ENCODE results near the gene DSCAML1. TPM values are rescaled to one million over a fixed set of nuclear protein-coding genes. Genes with fewer than 3 reads are reported as not detected.

The DSCAML1 gene
- total RNA-seq, 2 experiments from 2014 or later: 0.13 to 0.29 TPM

DNA sequence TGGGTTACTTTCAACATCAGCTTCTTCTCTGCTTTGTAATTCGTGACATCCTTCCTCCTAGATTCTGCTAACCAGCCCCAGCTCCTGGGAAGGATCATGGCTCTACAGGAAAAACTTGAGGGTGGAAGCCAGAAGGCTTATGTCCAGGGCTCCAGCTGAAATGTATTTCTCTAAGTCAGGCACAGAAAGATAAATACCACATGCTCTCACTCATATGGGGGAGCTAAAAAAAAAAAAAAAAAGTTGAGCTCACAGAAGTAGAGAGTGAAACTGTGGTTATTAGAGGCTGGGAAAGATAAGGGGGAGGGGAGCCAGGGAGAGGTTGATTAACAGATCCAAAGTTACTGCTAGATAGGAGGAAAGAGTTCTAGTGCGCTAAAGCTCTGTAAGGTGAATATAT is 74.9 kb downstream of the DSCAML1 start:
- ChIA-PET CTCF (interaction anchor here (1.8 kb wide), 1 partner anchor 296 kb away, joined by 9 read pairs; no protein-coding TSS in a partner anchor), POLR2A (no interaction called here)
- TF ChIP-seq, protein P1, sequence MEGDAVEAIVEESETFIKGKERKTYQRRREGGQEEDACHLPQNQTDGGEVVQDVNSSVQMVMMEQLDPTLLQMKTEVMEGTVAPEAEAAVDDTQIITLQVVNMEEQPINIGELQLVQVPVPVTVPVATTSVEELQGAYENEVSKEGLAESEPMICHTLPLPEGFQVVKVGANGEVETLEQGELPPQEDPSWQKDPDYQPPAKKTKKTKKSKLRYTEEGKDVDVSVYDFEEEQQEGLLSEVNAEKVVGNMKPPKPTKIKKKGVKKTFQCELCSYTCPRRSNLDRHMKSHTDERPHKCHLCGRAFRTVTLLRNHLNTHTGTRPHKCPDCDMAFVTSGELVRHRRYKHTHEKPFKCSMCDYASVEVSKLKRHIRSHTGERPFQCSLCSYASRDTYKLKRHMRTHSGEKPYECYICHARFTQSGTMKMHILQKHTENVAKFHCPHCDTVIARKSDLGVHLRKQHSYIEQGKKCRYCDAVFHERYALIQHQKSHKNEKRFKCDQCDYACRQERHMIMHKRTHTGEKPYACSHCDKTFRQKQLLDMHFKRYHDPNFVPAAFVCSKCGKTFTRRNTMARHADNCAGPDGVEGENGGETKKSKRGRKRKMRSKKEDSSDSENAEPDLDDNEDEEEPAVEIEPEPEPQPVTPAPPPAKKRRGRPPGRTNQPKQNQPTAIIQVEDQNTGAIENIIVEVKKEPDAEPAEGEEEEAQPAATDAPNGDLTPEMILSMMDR (IDR thresholded peaks at IDR 0.05): no peak
- no peaks in the 10 kb centered on the region for H3K27me3 Mint-ChIP-seq
- no peak for DNase-seq
- no peak for ATAC-seq
- H3K4me3 Mint-ChIP-seq: no peak overlapping the region
- no peaks in the 10 kb centered on the region for H3K36me3 Mint-ChIP-seq (ENCODE audit: low read depth)
- no peaks in the 10 kb centered on the region for H3K4me1 Mint-ChIP-seq (ENCODE audit: low read depth)
- no peak overlapping the region for H3K27ac Mint-ChIP-seq
- intact Hi-C loops (cut with micrococcal nuclease): no loop called here
- no peaks in the 10 kb centered on the region for H3K9me3 Mint-ChIP-seq

DNA sequence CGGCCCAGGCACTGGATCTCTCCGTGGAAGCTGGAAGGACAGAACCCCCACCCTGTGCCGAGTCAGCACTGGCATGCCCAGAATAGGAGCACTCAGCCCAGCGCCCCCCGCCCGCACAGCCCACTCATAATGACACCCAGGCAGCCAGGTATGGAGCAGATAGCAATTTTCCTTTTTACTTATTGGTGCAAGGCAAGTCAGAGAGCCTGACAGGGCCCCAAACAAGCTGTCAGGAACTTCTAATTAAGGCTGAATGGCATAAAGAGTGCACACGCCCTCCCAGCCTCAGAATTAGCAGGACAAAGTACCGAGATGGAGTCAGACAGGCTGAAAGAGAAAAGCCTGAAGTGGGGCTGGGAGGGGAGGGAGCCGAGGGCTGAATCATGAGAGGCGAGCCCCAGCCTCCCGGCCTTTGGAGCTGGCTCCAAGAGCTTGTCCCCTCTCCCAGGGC is 76.9 kb downstream of the DSCAML1 start:
- H3K4me3 Mint-ChIP-seq: no peak overlapping the region
- H3K27me3 Mint-ChIP-seq: no peaks in the 10 kb centered on the region
- no peaks in the 10 kb centered on the region for H3K36me3 Mint-ChIP-seq (ENCODE audit: low read depth)
- no peak for ATAC-seq
- ChIA-PET CTCF (interaction anchor here (1.4 kb wide), 1 partner anchor 294 kb away, joined by 6 read pairs; no protein-coding TSS in a partner anchor), POLR2A (interaction anchor here (1.2 kb wide), 1 partner anchor 20 kb away, joined by 3 read pairs; no protein-coding TSS in a partner anchor)
- H3K27ac Mint-ChIP-seq: no peak overlapping the region
- intact Hi-C loops (cut with micrococcal nuclease): no loop called here
- no peaks in the 10 kb centered on the region for H3K4me1 Mint-ChIP-seq (ENCODE audit: low read depth)
- TF ChIP-seq, protein P1 (IDR thresholded peaks at IDR 0.05): no peak
- no peaks in the 10 kb centered on the region for H3K9me3 Mint-ChIP-seq
- no peak for DNase-seq

DNA sequence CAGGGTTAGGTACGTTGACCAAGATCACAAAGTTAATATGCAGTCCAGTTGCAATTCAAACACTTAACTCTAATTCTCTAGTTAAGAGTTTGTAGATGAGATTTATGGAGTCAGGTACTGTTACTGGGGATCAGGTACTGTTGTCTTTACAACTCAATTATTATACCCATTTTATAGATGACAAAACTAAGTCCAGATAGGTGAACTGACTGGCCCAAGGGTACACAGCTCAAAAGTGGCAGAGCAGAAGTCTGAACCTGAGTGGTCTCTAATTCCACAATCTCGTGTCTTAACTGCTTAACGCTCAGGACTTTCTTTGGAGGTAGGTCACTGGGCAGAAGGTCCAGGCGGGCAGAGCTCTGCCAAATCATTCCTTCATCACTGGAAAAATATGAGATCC is 77.5 kb downstream of the DSCAML1 start:
- POLR2A ChIA-PET: interaction anchor here (1.1 kb wide), 1 partner anchor 173 kb away, joined by 3 read pairs; no protein-coding TSS in a partner anchor
- DNase-seq (no peak), ATAC-seq (no peak)
- Mint-ChIP-seq H3K27me3 (no peaks in the 10 kb centered on the region), H3K9me3 (no peaks in the 10 kb centered on the region), H3K4me1 (ENCODE audit: low read depth) (no peaks in the 10 kb centered on the region), H3K27ac (no peak overlapping the region), H3K4me3 (no peak overlapping the region), H3K36me3 (ENCODE audit: low read depth) (no peaks in the 10 kb centered on the region)
- intact Hi-C loops (cut with micrococcal nuclease): no loop called here
- CTCF ChIA-PET: interaction anchor here (1.4 kb wide), 1 partner anchor 293 kb away, joined by 6 read pairs; no protein-coding TSS in a partner anchor
- TF ChIP-seq, protein P1 (IDR thresholded peaks at IDR 0.05): no peak

DNA sequence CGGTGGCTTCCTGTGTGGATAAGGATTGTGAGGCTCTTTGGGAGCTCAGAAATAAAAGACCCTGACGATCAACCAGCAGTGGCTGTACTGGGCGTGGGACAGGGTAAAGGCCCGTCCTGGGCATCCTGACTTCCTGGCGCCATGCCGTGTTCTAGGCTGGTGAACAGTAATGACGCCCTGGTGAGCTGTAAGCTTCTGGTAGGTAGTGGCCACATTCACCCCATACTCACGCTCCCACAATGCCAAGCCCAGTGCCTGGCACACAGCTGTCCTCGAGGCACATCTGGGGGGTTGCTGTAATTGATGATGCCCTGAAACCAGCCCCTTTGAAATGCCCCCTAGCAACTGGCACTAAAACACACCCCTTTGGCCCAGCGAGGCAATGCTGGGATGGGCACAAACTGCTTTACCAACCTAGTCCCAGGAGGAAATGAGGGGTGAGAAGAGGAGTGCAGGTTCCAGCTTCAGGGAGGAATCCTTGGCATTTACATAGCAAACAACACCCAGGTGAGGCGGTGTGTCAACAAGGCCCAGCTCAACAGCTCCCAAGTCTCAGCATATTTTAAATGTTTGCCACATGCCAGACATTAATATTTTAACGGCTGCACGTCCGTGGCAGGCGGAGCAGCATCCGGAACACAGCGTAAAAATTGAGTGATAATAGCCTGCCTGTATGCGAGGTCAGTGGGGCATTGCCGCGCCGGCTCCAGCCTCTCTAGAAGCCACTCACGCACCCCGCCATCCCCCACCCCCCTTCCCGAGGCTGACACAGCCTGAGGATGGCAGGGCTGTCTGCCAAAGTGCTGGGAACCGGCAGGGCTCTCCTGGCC is 79.3 kb downstream of the DSCAML1 start:
- ChIA-PET POLR2A (no interaction called here), CTCF (no interaction called here)
- no peak for ATAC-seq

More for the DNA sequence above, 79.3 kb downstream of the DSCAML1 start:
- no peaks in the 10 kb centered on the region for H3K9me3 Mint-ChIP-seq
- no peaks in the 10 kb centered on the region for H3K4me1 Mint-ChIP-seq (ENCODE audit: low read depth)
- no peaks in the 10 kb centered on the region for H3K27me3 Mint-ChIP-seq
- no peaks in the 10 kb centered on the region for H3K36me3 Mint-ChIP-seq (ENCODE audit: low read depth)
- intact Hi-C loops (cut with micrococcal nuclease): no loop called here
- TF ChIP-seq, protein P1 (IDR thresholded peaks at IDR 0.05): no peak
- H3K4me3 Mint-ChIP-seq: no peak overlapping the region
- H3K27ac Mint-ChIP-seq: no peak overlapping the region
- DNase-seq: no peak
